Spleen (tissue), 11 donors: ENCODE results near the gene FAM3B. TPM values are rescaled to one million over a fixed set of nuclear protein-coding genes. Genes with fewer than 3 reads are reported as not detected.

Experiments used
- DNase-seq: peaks from one replicate; pipeline ENCODE4 v3.0.0-alpha.2; 2020
- H3K27ac ChIP-seq, 8 donors: fragments of 200-600 bp; sonication (generic) in 7 of 8; 1 replicate in 4 of 8; 2 replicates in 4 of 8; pipeline versions ENCODE4 v1.5.0 to v1.8.0; 2016 to 2021; ENCODE audit warnings: inconsistent platforms in 4 of 8, mild to moderate bottlenecking in 4 of 8, moderate library complexity in 1 of 8
- H3K27me3 ChIP-seq, 7 donors: fragments of 200-600 bp; sonication (generic) in 6 of 7; replicated peaks in 1 of 7; 1 replicate in 4 of 7; 2 replicates in 3 of 7; pipeline versions ENCODE4 v1.5.0 to v1.8.0; 2016 to 2021; ENCODE audit warnings: inconsistent platforms in 3 of 7, mild to moderate bottlenecking in 1 of 7
- H3K36me3 ChIP-seq, 6 donors: fragments of 200-600 bp; sonication (generic) in 5 of 6; 1 replicate in 4 of 6; 2 replicates in 2 of 6; pipeline versions ENCODE4 v1.5.0 to v1.8.0; 2016 to 2021; ENCODE audit warnings: inconsistent platforms in 2 of 6
- H3K4me1 ChIP-seq, 6 donors: fragments of 200-600 bp; sonication (generic) in 5 of 6; 1 replicate in 3 of 6; 2 replicates in 3 of 6; pipeline versions ENCODE4 v1.5.0 to v1.8.0; 2016 to 2021; ENCODE audit warnings: inconsistent platforms in 3 of 6
- H3K4me3 ChIP-seq, 8 donors: fragments of 200-600 bp; sonication (generic) in 7 of 8; 1 replicate in 4 of 8; 2 replicates in 4 of 8; pipeline versions ENCODE4 v1.5.0 to v1.8.0; 2016 to 2021; ENCODE audit warnings: inconsistent platforms in 4 of 8, mild to moderate bottlenecking in 4 of 8, moderate library complexity in 2 of 8
- H3K9me3 ChIP-seq, 8 donors: fragments of 200-600 bp; sonication (generic) in 7 of 8; 1 replicate in 4 of 8; 2 replicates in 4 of 8; pipeline versions ENCODE4 v1.5.0 to v1.8.0; 2016 to 2021; ENCODE audit warnings: inconsistent platforms in 4 of 8
- POLR2A ChIP-seq, 3 donors: fragments of 450-650 bp; IDR thresholded peaks; one replicate each; pipeline ENCODE4 v1.5.1; 2017; ENCODE audit warnings: antibody characterized with exemption in 3 of 3, mild to moderate bottlenecking in 1 of 3
- POLR2AphosphoS5 ChIP-seq, 3 donors: sonication (generic); formaldehyde crosslinking; IDR thresholded peaks; one replicate each; pipeline ENCODE4 v1.5.1; 2017; ENCODE audit warnings: antibody characterized with exemption in 3 of 3
- WGBS, 5 donors: extraction: QIAGEN DNeasy Blood & Tissue Kit in 3 of 5; methylation state at CpG; one replicate each; pipeline versions ENCODE4 v1.1.5 to v1.1.7; 2013 to 2018; 5-methylcytosine and 5-hydroxymethylcytosine counted together
- intact Hi-C: fragments of 100-400 bp; cut with DNase I; formaldehyde crosslinking; loops from one replicate; pipeline ENCODE4 v1.15.0; 2023; ENCODE audit warnings: low total_unique reads
- polyA plus RNA-seq, 3 donors: library from polyadenylated mRNA; stranded (reverse); fragments of 200-250 nt; gene quantifications; one replicate each; pipeline ENCODE4 v1.2.1, GENCODE V29; 2013
- total RNA-seq, 7 donors: library from RNA; depleted of rRNA in 3 of 7; stranded (reverse); fragments of >200 nt in 3 of 7; fragmentation: NEBNext Ultra II Directional in 4 of 7; extraction: Animal tissue kit (Norgen Biotek cat#: 25700) in 4 of 7; gene quantifications; one replicate each; pipeline versions ENCODE4 v1.1.0 to v1.2.1, GENCODE V29; 2016 to 2021
- TF ChIP-seq, protein P1 (sequence below), 11 experiments: fragments of 200-600 bp in 7 of 11; fragments of 450-650 bp in 4 of 11; sonication (generic) in 4 of 11; IDR thresholded peaks in 8 of 11; conservative IDR thresholded peaks in 3 of 11; 1 replicate in 7 of 11; 2 replicates in 4 of 11; pipeline versions ENCODE4 v1.4.0 to v1.8.0; 2016 to 2021; ENCODE audit warnings: antibody characterized with exemption in 11 of 11, inconsistent platforms in 4 of 11, mild to moderate bottlenecking in 1 of 11
- donor health status: healthy with polysubstance abuse.
- donor health status: DM: no; HTN: no; CAD: no; lungs with moderate emphysema.
- donor health status: DM: no; HTN: no; CAD: no.
- donor health status: Bipolar disorder and iron deficiency.
- donor health status: healthy.
- donor health status: DM: no; HTN: no; CAD: no.
- donor health status: DM: yes; HTN: yes; CAD: no.

FAM3B gene
- total and polyA plus RNA-seq, 10 donors, result 0.77 to 1.9 (median 1.3) TPM; not detected in 3

DNA sequence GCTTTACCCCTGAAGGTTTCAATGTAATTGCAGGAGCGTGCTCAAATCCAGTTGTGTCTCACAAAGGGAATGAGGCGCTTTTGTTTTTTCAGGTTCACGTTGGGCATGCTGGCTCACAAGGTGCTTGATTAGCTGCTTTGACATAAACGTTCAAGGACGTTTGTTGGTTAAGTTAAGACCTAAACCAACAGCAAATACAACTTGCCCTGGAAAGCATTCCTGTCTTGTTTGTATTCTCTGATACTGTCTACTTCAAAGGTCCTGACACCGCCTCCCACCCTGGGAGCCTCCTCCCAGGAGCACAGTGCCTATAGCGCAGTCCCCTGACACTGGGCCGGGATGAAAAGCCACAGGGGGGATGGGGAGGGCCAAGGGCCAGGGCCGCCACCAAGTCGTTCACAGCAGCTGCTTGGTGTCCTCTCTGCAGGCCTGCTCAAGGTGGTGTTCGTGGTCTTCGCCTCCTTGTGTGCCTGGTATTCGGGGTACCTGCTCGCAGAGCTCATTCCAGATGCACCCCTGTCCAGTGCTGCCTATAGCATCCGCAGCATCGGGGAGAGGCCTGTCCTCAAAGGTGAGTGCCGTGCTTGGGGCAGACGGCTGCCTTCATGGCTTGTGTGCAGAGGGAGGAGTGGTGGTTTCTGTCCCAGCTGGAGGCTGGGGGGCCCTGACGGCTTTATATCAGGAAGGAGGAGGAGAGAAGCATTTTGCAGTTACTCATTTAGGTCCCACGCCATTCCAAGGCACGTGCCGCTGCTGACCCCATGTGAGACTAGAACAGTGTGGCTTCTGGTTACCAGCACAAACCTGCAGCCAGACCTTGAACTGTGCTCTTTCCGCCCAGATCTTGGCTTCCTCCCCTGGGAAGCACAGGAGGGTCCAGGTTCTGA, 6.1 kb downstream of the FAM3B start:
- no peaks in the 10 kb centered on the region for H3K4me1 ChIP-seq
- no peak overlapping the region for H3K4me3 ChIP-seq
- DNase-seq, result no peak
- no peaks in the 10 kb centered on the region for H3K36me3 ChIP-seq
- intact Hi-C loops, result no loop called here
- H3K27me3 ChIP-seq, result peaks cover 0 to 14% (median 0%) of the 10 kb centered on the region in 7 donors
- TF ChIP-seq POLR2AphosphoS5 (IDR thresholded peaks at IDR 0.05) (no peak), POLR2A (IDR thresholded peaks at IDR 0.05) (no peak)
- TF ChIP-seq, protein P1, sequence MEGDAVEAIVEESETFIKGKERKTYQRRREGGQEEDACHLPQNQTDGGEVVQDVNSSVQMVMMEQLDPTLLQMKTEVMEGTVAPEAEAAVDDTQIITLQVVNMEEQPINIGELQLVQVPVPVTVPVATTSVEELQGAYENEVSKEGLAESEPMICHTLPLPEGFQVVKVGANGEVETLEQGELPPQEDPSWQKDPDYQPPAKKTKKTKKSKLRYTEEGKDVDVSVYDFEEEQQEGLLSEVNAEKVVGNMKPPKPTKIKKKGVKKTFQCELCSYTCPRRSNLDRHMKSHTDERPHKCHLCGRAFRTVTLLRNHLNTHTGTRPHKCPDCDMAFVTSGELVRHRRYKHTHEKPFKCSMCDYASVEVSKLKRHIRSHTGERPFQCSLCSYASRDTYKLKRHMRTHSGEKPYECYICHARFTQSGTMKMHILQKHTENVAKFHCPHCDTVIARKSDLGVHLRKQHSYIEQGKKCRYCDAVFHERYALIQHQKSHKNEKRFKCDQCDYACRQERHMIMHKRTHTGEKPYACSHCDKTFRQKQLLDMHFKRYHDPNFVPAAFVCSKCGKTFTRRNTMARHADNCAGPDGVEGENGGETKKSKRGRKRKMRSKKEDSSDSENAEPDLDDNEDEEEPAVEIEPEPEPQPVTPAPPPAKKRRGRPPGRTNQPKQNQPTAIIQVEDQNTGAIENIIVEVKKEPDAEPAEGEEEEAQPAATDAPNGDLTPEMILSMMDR (IDR thresholded peaks at IDR 0.05 in 8 of 11, conservative IDR thresholded peaks at IDR 0.05 in 3 of 11), result no peak
- 85 to 89% (median 89%) methylated on average over 16 to 23 of the region's 23 CpGs for WGBS, 5 donors
- no peak overlapping the region for H3K27ac ChIP-seq
- no peaks in the 10 kb centered on the region for H3K9me3 ChIP-seq

DNA sequence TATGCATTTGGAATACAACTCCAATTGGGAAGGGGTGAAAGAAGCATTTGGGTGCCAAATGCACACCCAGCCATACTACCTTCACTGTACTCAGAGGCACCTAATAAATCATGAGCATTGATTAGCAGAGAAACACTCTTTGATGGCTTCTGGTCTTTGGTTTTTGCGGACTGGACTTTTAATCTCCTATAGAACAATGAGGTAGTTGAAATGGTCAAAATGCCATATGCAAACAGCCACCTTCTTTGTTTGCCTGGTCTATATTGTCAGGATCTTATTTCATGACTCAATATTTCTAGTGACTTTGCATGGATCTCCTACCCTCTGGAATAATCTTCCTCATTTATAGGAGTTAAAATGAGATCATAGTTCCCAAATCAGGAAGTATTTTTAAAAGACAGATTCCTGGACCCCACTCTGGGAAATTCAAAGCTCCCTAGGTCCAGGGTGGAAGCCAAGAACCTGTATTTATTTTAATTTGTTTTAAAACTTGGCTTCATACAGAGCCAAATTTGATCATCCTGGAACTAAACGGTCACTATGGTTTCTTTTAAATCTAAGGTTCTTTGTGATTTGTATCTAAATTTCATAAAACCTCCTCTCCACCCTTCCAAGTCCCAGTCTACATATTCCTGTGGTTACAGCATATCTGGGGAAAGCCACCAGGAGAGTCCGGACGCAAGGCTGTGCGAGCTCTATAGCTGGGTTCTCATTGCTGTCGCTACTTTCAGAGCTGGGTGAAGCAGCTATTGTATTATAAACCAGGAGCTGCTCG, 8.7 kb downstream of the FAM3B start:
- H3K9me3 ChIP-seq, result no peaks in the 10 kb centered on the region
- H3K27me3 ChIP-seq, result no peaks in the 10 kb centered on the region
- H3K4me3 ChIP-seq, result no peak overlapping the region
- WGBS, 5 donors, result 80 to 93% (median 91%) methylated on average over 7 of the region's 7 CpGs
- H3K27ac ChIP-seq, result no peak overlapping the region
- DNase-seq, result no peak
- H3K4me1 ChIP-seq, result no peaks in the 10 kb centered on the region
- TF ChIP-seq POLR2A (IDR thresholded peaks at IDR 0.05), result no peak
- TF ChIP-seq, protein P1 (IDR thresholded peaks at IDR 0.05 in 8 of 11, conservative IDR thresholded peaks at IDR 0.05 in 3 of 11), result no peak
- no peak for TF ChIP-seq POLR2AphosphoS5 (IDR thresholded peaks at IDR 0.05)
- intact Hi-C loops, result no loop called here
- no peaks in the 10 kb centered on the region for H3K36me3 ChIP-seq

DNA sequence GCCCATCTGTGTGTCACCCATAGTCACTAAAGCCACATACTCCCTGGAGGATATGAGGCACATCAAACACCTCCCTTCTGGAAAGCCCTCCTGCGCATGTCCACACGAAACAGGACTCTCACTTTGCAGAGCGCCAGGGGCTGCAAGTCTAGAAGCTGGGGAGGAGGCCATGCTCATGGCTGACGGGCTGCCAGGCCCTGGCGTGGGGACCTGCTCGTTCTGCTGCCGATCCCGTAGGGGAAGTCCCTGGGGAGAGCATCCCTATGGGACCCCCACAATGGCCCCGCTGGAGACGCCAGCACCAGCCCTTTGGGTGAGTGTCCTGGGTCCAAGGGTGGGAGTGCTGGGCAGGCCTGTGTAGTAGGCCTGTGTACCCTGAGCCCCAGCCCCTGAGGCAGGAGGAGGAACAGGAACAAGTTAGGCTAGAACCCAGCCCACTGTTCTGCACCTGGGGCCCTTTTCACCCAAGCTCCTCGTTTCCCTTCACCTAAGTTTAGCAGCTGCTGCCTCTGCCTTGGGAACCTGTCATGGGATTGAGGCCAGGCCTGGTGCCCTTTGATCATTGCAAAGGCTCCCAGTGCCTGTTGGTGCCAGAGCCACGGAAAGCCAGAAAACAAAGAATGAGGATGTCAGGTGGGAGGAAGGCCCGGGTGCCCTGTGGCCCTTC, 9.9 kb downstream of the FAM3B start:
- 85 to 90% (median 89%) methylated on average over 11 to 13 of the region's 13 CpGs for whole genome bisulfite sequencing, 5 donors
- no peak overlapping the region for H3K27ac ChIP-seq
- no peaks in the 10 kb centered on the region for H3K27me3 ChIP-seq
- no peaks in the 10 kb centered on the region for H3K9me3 ChIP-seq
- no peaks in the 10 kb centered on the region for H3K4me1 ChIP-seq
- H3K4me3 ChIP-seq, result no peak overlapping the region
- TF ChIP-seq, protein P1 (IDR thresholded peaks at IDR 0.05 in 8 of 11, conservative IDR thresholded peaks at IDR 0.05 in 3 of 11), result no peak
- no peak for TF ChIP-seq POLR2A (IDR thresholded peaks at IDR 0.05)
- no peak for TF ChIP-seq POLR2AphosphoS5 (IDR thresholded peaks at IDR 0.05)
- no peaks in the 10 kb centered on the region for H3K36me3 ChIP-seq
- intact Hi-C loops, result no loop called here
- no peak for DNase-seq
